Left lung (tissue), 10 donors: ENCODE results near the gene ZNF605. TPM values are rescaled to one million over a fixed set of nuclear protein-coding genes. Genes with fewer than 3 reads are reported as not detected.

Experiments used
- ATAC-seq: fragments of 200-7000 bp; cut with Tn5 transposase; one replicate; pipeline ENCODE4 v1.9.1; 2020; ENCODE audit warnings: moderate library complexity
- DNase-seq, 4 donors: peaks; one replicate each; pipeline ENCODE4 v3.0.0-alpha.2; 2013 to 2020
- H3K27ac ChIP-seq, 2 donors: fragments of 200-600 bp; sonication (generic) in 1 of 2; one replicate each; pipeline versions ENCODE4 v1.5.0 to v1.8.0; 2020 to 2021
- H3K27me3 ChIP-seq, 2 donors: fragments of 200-600 bp; sonication (generic) in 1 of 2; one replicate each; pipeline versions ENCODE4 v1.5.0 to v1.8.0; 2020 to 2021
- H3K36me3 ChIP-seq, 2 donors: fragments of 200-600 bp; sonication (generic) in 1 of 2; one replicate each; pipeline versions ENCODE4 v1.5.0 to v1.8.0; 2020 to 2021
- H3K4me1 ChIP-seq, 2 donors: fragments of 200-600 bp; one replicate each; pipeline ENCODE4 v1.8.0; 2021
- H3K4me3 ChIP-seq, 2 donors: fragments of 200-600 bp; sonication (generic) in 1 of 2; one replicate each; pipeline versions ENCODE4 v1.5.0 to v1.8.0; 2020 to 2021; ENCODE audit warnings: mild to moderate bottlenecking in 1 of 2
- H3K9me3 ChIP-seq, 2 donors: fragments of 200-600 bp; sonication (generic) in 1 of 2; one replicate each; pipeline versions ENCODE4 v1.5.0 to v1.8.0; 2020 to 2021
- intact Hi-C, 2 donors: fragments of 100-400 bp; cut with DNase I; formaldehyde crosslinking; loops; one replicate each; pipeline versions ENCODE4 v1.11.2 to v1.14.2; 2022
- polyA plus RNA-seq, 6 donors: library from polyadenylated mRNA; unstranded; fragments of 120-200 nt; gene quantifications; one replicate each; pipeline ENCODE4 v1.2.1, GENCODE V29; 2013; ENCODE audit not compliant: insufficient read length in 6 of 6
- total RNA-seq, 2 donors: library from RNA; stranded (reverse); fragmentation: NEBNext Ultra II Directional; extraction: Animal tissue kit (Norgen Biotek cat#: 25700); gene quantifications; one replicate each; pipeline ENCODE4 v1.2.1, GENCODE V29; 2021
- TF ChIP-seq, protein P1 (sequence below), 2 donors: fragments of 200-600 bp; sonication (generic) in 1 of 2; IDR thresholded peaks; one replicate each; pipeline versions ENCODE4 v1.5.0 to v1.8.0; 2021; ENCODE audit warnings: antibody characterized with exemption in 2 of 2
- donor health status: DM: no; HTN: yes; CAD: no.
- donor health status: DM: no; HTN: no; CAD: no.

ZNF605 gene
- total and polyA plus RNA-seq, 8 donors, result 14.7 to 28.7 (median 24.4) TPM

- H3K9me3 ChIP-seq, result peaks cover 15 to 89% of the 10 kb centered on the region in 2 donors
- TF ChIP-seq, protein P1, sequence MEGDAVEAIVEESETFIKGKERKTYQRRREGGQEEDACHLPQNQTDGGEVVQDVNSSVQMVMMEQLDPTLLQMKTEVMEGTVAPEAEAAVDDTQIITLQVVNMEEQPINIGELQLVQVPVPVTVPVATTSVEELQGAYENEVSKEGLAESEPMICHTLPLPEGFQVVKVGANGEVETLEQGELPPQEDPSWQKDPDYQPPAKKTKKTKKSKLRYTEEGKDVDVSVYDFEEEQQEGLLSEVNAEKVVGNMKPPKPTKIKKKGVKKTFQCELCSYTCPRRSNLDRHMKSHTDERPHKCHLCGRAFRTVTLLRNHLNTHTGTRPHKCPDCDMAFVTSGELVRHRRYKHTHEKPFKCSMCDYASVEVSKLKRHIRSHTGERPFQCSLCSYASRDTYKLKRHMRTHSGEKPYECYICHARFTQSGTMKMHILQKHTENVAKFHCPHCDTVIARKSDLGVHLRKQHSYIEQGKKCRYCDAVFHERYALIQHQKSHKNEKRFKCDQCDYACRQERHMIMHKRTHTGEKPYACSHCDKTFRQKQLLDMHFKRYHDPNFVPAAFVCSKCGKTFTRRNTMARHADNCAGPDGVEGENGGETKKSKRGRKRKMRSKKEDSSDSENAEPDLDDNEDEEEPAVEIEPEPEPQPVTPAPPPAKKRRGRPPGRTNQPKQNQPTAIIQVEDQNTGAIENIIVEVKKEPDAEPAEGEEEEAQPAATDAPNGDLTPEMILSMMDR (IDR thresholded peaks at IDR 0.05), result no peak
- intact Hi-C loops, result no loop called here
Measured at GRCh38 chr12:132936163-132936562, 19.9 kb downstream of the ZNF605 start.

GRCh38 chr12:132926415-132926833 lies 29.7 kb downstream of the ZNF605 start:
- Histone ChIP-seq H3K9me3 (peaks cover 32 to 100% of the 10 kb centered on the region in 2 donors), H3K4me1 (no peaks in the 10 kb centered on the region), H3K4me3 (no peak overlapping the region), H3K36me3 (peaks cover 0 to 61% of the 10 kb centered on the region in 2 donors), H3K27me3 (no peaks in the 10 kb centered on the region), H3K27ac (no peak overlapping the region)
- DNase-seq (no peak), ATAC-seq (no peak)
- intact Hi-C loops, result no loop called here
- TF ChIP-seq, protein P1 (IDR thresholded peaks at IDR 0.05), result no peak

More at GRCh38 chr12:132936163-132936562, 19.9 kb downstream of the ZNF605 start:
- Histone ChIP-seq H3K36me3 (peaks cover 0 to 51% of the 10 kb centered on the region in 2 donors), H3K27ac (no peak overlapping the region), H3K4me1 (no peaks in the 10 kb centered on the region), H3K4me3 (no peak overlapping the region), H3K27me3 (no peaks in the 10 kb centered on the region)
- ATAC-seq (no peak), DNase-seq (no peak)

DNA sequence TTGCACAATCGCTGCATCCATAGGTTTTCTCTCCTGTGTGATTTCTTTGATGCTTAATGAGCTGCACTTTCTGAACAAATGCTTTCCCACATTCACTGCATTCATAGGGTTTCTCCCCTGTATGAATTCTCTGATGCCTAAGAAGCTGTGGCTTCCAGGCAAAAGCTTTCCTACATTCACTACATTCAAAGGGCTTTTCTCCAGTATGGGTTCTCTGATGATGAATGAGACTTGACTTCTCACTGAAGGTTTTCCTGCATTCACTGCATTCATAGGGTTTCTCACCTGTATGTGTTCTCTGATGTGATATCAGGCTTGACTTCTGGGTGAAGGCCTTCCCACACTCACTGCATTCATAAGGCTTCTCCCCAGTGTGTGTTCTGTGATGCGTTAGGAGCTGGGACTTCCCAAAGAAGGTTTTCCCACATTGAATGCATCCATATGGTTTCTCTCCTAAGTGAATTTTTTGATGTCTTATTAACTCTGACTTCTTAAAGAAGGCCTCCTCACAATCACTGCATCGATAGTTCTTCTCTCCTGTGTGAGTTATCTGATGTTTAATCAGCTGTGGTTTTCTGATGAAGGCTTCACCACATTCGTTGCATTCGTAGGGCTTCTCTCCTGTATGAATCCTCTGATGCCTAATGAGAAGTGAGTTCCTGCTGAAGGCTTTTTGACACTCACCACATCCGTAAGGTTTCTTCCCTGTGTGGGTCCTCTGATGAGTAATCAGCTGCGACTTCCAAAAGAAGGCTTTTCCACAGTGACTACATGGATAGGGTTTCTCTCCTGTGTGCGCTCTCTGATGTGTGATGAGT lies 30.3 kb downstream of the ZNF605 start:
- TF ChIP-seq, protein P1 (IDR thresholded peaks at IDR 0.05), result no peak
- intact Hi-C loops, result no loop called here
- H3K4me1 ChIP-seq, result no peaks in the 10 kb centered on the region
- peaks cover 0 to 55% of the 10 kb centered on the region in 2 donors for H3K36me3 ChIP-seq
- no peaks in the 10 kb centered on the region for H3K27me3 ChIP-seq
- no peak overlapping the region for H3K4me3 ChIP-seq
- H3K27ac ChIP-seq, result no peak overlapping the region
- H3K9me3 ChIP-seq, result peaks cover 33 to 100% of the 10 kb centered on the region in 2 donors
- no peak for ATAC-seq
- no peak for DNase-seq

DNA sequence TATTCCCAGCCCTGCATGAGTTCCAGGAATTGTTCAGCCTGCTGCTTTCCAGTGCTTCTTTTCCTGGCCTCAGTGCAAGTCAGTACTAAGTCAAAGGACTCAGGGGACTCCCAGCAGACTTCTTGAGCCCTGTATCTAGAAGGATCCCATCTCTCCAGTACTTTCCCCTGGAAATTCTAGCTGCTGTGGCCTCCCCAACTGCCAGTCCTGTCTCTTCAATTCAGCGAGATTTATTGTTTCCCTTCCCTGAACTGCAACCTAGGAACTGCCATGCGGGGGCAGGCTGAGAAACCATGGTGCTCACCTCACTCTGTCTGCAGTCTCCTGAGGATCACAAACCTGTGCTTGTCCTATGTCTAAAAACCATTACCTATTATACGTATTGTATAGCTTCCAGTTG lies 31.8 kb downstream of the ZNF605 start:
- peaks cover 36 to 100% of the 10 kb centered on the region in 2 donors for H3K9me3 ChIP-seq
- intact Hi-C loops, result no loop called here

DNA sequence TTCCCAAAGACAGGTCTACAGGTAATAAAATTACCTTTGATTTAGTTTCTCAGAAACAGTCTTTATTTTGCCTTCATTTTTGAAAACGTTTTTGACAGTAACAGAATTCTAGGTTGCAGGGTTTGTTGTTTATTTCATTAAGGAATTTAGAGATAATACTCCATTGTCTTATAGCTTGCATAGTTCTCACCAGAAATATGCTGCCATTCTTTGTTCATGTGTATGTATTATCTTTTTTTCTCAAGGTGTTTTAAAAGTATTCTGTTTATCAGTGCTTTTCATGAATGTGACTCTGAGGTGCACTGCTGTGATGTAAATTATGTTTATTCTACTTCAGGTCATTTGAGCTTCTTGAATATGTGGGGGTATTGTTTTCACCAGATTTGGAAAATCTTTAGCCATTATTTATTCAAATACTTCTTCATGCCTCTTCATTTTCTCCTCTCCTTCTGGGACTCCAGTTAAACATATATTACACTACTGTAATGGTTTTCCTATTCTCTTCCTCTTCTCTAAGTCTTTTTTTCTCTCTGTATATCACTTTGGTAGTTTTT lies 32.7 kb downstream of the ZNF605 start:
- Histone ChIP-seq H3K4me3 (no peak overlapping the region), H3K36me3 (peaks cover 0 to 35% of the 10 kb centered on the region in 2 donors), H3K4me1 (no peaks in the 10 kb centered on the region), H3K9me3 (peaks cover 31 to 100% of the 10 kb centered on the region in 2 donors), H3K27me3 (no peaks in the 10 kb centered on the region), H3K27ac (no peak overlapping the region)
- ATAC-seq (no peak), DNase-seq (no peak)
- intact Hi-C loops, result no loop called here
- TF ChIP-seq, protein P1 (IDR thresholded peaks at IDR 0.05), result no peak

More for the DNA sequence above, 31.8 kb downstream of the ZNF605 start:
- Histone ChIP-seq H3K27me3 (no peaks in the 10 kb centered on the region), H3K27ac (no peak overlapping the region), H3K36me3 (peaks cover 0 to 44% of the 10 kb centered on the region in 2 donors), H3K4me3 (no peak overlapping the region), H3K4me1 (no peaks in the 10 kb centered on the region)
- TF ChIP-seq, protein P1 (IDR thresholded peaks at IDR 0.05), result no peak
- no peak for ATAC-seq
- no peak for DNase-seq
